Activated T-helper 17 cell treated with anti-CD3 and anti-CD28 coated beads, Interleukin-2, amount 50 U/mL, for 72 hours (primary cell): Measurements from ENCODE around the gene FANCI. TPM values are rescaled to one million over a fixed set of nuclear protein-coding genes. Genes with fewer than 3 reads are reported as not detected.

ENCODE experiments used
- ATAC-seq: fragments of 150-1000 bp; cut with Tn5 transposase; replicated peaks from 2 replicates; pipeline ENCODE4 v1.10.0; 2021; ENCODE audit warnings: mild to moderate bottlenecking, moderate library complexity
- H3K27ac Mint-ChIP-seq: one replicate; pipeline ENCODE4 v1.8.0; 2022; ENCODE audit warnings: mixed read lengths
- H3K27me3 Mint-ChIP-seq: one replicate; pipeline ENCODE4 v1.8.0; 2022; ENCODE audit warnings: mixed read lengths
- H3K36me3 Mint-ChIP-seq: one replicate; pipeline ENCODE4 v1.8.0; 2022; ENCODE audit warnings: low read depth, mild to moderate bottlenecking, mixed read lengths
- H3K4me1 Mint-ChIP-seq: one replicate; pipeline ENCODE4 v1.8.0; 2022; ENCODE audit warnings: mixed read lengths
- H3K4me3 Mint-ChIP-seq: one replicate; pipeline ENCODE4 v1.8.0; 2022; ENCODE audit warnings: mild to moderate bottlenecking, mixed read lengths
- H3K9me3 Mint-ChIP-seq: one replicate; pipeline ENCODE4 v1.8.0; 2022; ENCODE audit warnings: mixed read lengths
- total RNA-seq, 2 donors: library from RNA; stranded (reverse); gene quantifications; one replicate each; pipeline ENCODE4 v1.2.3, GENCODE V29; 2022

FANCI gene
- 100 to 1,000 TPM; 210 to 232 TPM for total RNA-seq

- Mint-ChIP-seq H3K4me1 (peaks cover 23% of the 10 kb centered on the region), H3K27me3 (no peaks in the 10 kb centered on the region), H3K27ac (peak within 1 kb of the TSS; percentile 94), H3K9me3 (no peaks in the 10 kb centered on the region), H3K4me3 (peak within 1 kb of the TSS; percentile 99), H3K36me3 (peaks cover 54% of the 10 kb centered on the region)
- ATAC-seq = peak; percentile 95
Observed at GRCh38 chr15:89243691-89244573, at the start of gene FANCI. TSS of gene FANCI (plus strand) at chr15:89243979. CDS start at chr15:89247648, 3,669 bp downstream.

- Mint-ChIP-seq H3K27me3 (no peaks in the 10 kb centered on the region), H3K9me3 (no peaks in the 10 kb centered on the region), H3K4me3 (no peak overlapping the region), H3K4me1 (peaks cover 11% of the 10 kb centered on the region), H3K27ac (no peak overlapping the region), H3K36me3 (peaks cover 77% of the 10 kb centered on the region)
- ATAC-seq = no peak
Observed at GRCh38 chr15:89194608-89195007, 49.2 kb upstream of the FANCI start.

- no peaks in the 10 kb centered on the region for H3K27me3 Mint-ChIP-seq
- H3K36me3 Mint-ChIP-seq = peaks cover 70% of the 10 kb centered on the region
- H3K4me3 Mint-ChIP-seq = no peak overlapping the region
- H3K4me1 Mint-ChIP-seq = peaks cover 11% of the 10 kb centered on the region
- H3K9me3 Mint-ChIP-seq = no peaks in the 10 kb centered on the region
- H3K27ac Mint-ChIP-seq = peak overlapping the region; percentile 36
- ATAC-seq = no peak
Observed at GRCh38 chr15:89195836-89196235, 47.9 kb upstream of the FANCI start.

- Mint-ChIP-seq H3K9me3 (no peaks in the 10 kb centered on the region), H3K27ac (peak overlapping the region; percentile 56), H3K27me3 (no peaks in the 10 kb centered on the region), H3K4me1 (peaks cover 11% of the 10 kb centered on the region), H3K4me3 (no peak overlapping the region), H3K36me3 (peaks cover 66% of the 10 kb centered on the region)
- no peak for ATAC-seq
Observed at GRCh38 chr15:89196241-89196640, 47.5 kb upstream of the FANCI start.

GRCh38 chr15:89196994-89197393 is 46.8 kb upstream of the FANCI start:
- H3K9me3 Mint-ChIP-seq = no peaks in the 10 kb centered on the region
- peak overlapping the region; percentile 56 for H3K27ac Mint-ChIP-seq
- no peaks in the 10 kb centered on the region for H3K27me3 Mint-ChIP-seq
- peak overlapping the region; percentile 31 for H3K4me3 Mint-ChIP-seq
- ATAC-seq = peak; percentile 75
- H3K4me1 Mint-ChIP-seq = peaks cover 11% of the 10 kb centered on the region
- H3K36me3 Mint-ChIP-seq = peaks cover 59% of the 10 kb centered on the region

- H3K9me3 Mint-ChIP-seq = no peaks in the 10 kb centered on the region
- H3K27me3 Mint-ChIP-seq = no peaks in the 10 kb centered on the region
- peak; percentile 90 for ATAC-seq
- H3K27ac Mint-ChIP-seq = peak overlapping the region; percentile 56
- peaks cover 11% of the 10 kb centered on the region for H3K4me1 Mint-ChIP-seq
- H3K36me3 Mint-ChIP-seq = peaks cover 53% of the 10 kb centered on the region
- peak overlapping the region; percentile 31 for H3K4me3 Mint-ChIP-seq
Observed at GRCh38 chr15:89197503-89197971, 46.2 kb upstream of the FANCI start.

GRCh38 chr15:89198196-89198595 is 45.6 kb upstream of the FANCI start:
- peaks cover 11% of the 10 kb centered on the region for H3K4me1 Mint-ChIP-seq
- H3K4me3 Mint-ChIP-seq = no peak overlapping the region
- H3K27ac Mint-ChIP-seq = peak overlapping the region; percentile 43
- no peaks in the 10 kb centered on the region for H3K27me3 Mint-ChIP-seq
- peak; percentile 8 for ATAC-seq
- peaks cover 47% of the 10 kb centered on the region for H3K36me3 Mint-ChIP-seq
- no peaks in the 10 kb centered on the region for H3K9me3 Mint-ChIP-seq

GRCh38 chr15:89198934-89199333 is 44.8 kb upstream of the FANCI start:
- H3K36me3 Mint-ChIP-seq = peaks cover 40% of the 10 kb centered on the region
- no peaks in the 10 kb centered on the region for H3K27me3 Mint-ChIP-seq
- ATAC-seq = no peak
- no peak overlapping the region for H3K27ac Mint-ChIP-seq
- no peaks in the 10 kb centered on the region for H3K9me3 Mint-ChIP-seq
- H3K4me1 Mint-ChIP-seq = peaks cover 18% of the 10 kb centered on the region
- H3K4me3 Mint-ChIP-seq = no peak overlapping the region

- Mint-ChIP-seq H3K4me3 (no peak overlapping the region), H3K27me3 (no peaks in the 10 kb centered on the region), H3K27ac (no peak overlapping the region), H3K36me3 (peaks cover 33% of the 10 kb centered on the region), H3K4me1 (peaks cover 25% of the 10 kb centered on the region), H3K9me3 (no peaks in the 10 kb centered on the region)
- no peak for ATAC-seq
Observed at GRCh38 chr15:89199746-89200145, 44.0 kb upstream of the FANCI start.

- peaks cover 29% of the 10 kb centered on the region for H3K4me1 Mint-ChIP-seq
- ATAC-seq = no peak
Observed at GRCh38 chr15:89200182-89200581, 43.6 kb upstream of the FANCI start.

GRCh38 chr15:89201465-89202005 is 42.2 kb upstream of the FANCI start:
- no peak overlapping the region for H3K4me3 Mint-ChIP-seq
- peaks cover 29% of the 10 kb centered on the region for H3K4me1 Mint-ChIP-seq
- no peaks in the 10 kb centered on the region for H3K27me3 Mint-ChIP-seq
- H3K27ac Mint-ChIP-seq = no peak overlapping the region
- ATAC-seq = no peak
- no peaks in the 10 kb centered on the region for H3K9me3 Mint-ChIP-seq
- H3K36me3 Mint-ChIP-seq = peaks cover 15% of the 10 kb centered on the region

More at GRCh38 chr15:89200182-89200581, 43.6 kb upstream of the FANCI start:
- peaks cover 29% of the 10 kb centered on the region for H3K36me3 Mint-ChIP-seq
- H3K9me3 Mint-ChIP-seq = no peaks in the 10 kb centered on the region
- H3K27ac Mint-ChIP-seq = no peak overlapping the region
- H3K4me3 Mint-ChIP-seq = no peak overlapping the region
- H3K27me3 Mint-ChIP-seq = no peaks in the 10 kb centered on the region

- peak; percentile 93 for ATAC-seq
- Mint-ChIP-seq H3K4me1 (peaks cover 24% of the 10 kb centered on the region), H3K4me3 (peak overlapping the region; percentile 36), H3K27me3 (no peaks in the 10 kb centered on the region), H3K27ac (peak overlapping the region; percentile 3), H3K36me3 (peaks cover 5% of the 10 kb centered on the region), H3K9me3 (no peaks in the 10 kb centered on the region)
Observed at GRCh38 chr15:89203705-89204273, 40.0 kb upstream of the FANCI start.

- Mint-ChIP-seq H3K27me3 (no peaks in the 10 kb centered on the region), H3K36me3 (no peaks in the 10 kb centered on the region), H3K4me1 (peaks cover 24% of the 10 kb centered on the region), H3K9me3 (no peaks in the 10 kb centered on the region), H3K27ac (no peak overlapping the region), H3K4me3 (no peak overlapping the region)
- no peak for ATAC-seq
Observed at GRCh38 chr15:89205991-89206585, 37.7 kb upstream of the FANCI start.

- Mint-ChIP-seq H3K4me1 (peaks cover 24% of the 10 kb centered on the region), H3K27ac (peak overlapping the region; percentile 65), H3K36me3 (no peaks in the 10 kb centered on the region), H3K27me3 (no peaks in the 10 kb centered on the region), H3K4me3 (peak overlapping the region; percentile 47), H3K9me3 (no peaks in the 10 kb centered on the region)
- ATAC-seq = peak; percentile 76
Observed at GRCh38 chr15:89206908-89207331, 36.9 kb upstream of the FANCI start.
